ENCODE results near the gene CHD5. TPM values are rescaled to one million over a fixed set of nuclear protein-coding genes. Genes with fewer than 3 reads are reported as not detected.

The CHD5 gene
- total RNA-seq, 1 experiment from 2014 or later, result 0.39 TPM

DNA sequence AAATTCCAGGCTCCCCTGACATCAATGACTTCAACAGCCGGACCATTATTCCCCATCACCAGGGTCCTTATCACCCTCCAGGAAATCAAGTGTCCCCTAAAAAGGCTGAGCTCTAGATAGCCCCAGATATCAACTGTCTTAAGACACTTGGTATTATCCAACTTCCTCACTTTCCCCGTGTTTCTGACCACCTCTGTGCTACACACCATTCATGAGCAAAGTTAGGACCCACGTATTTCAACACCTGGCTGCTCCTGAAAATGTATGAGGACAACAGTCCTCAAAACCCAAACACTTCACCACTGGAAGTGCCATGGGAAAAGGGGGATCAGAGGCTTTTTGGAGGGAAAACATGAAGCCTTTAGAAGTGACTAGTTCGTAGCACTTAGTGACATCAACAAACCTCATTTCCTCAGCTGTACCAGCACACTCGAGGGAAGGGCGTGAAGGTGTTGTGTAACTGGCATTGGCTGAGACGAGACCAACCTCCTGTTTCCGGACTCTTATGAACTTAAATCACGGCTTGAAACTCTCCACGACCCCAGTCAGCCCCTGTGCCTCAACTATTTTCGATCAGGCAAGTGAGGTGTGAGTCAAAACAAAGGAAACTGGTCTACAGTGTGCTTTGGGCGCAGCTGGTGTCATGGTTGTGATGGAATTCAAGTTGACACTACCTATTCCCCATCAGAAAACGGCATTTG is 4.1 kb upstream of the CHD5 start:
- H3K36me3 Mint-ChIP-seq (ENCODE audit: insufficient read depth, unreplicated experiment), result peaks cover 76% of the 10 kb centered on the region
- no peaks in the 10 kb centered on the region for H3K9me3 Mint-ChIP-seq (ENCODE audit: unreplicated experiment)
- H3K36me3 ChIP-seq (ENCODE audit: control insufficient read depth, insufficient read depth, low read length), result no peaks in the 10 kb centered on the region
- no TSS peak for BruUV-seq (replicated peaks)
- H3K27me3 ChIP-seq (replicated peaks; ENCODE audit: control insufficient read depth, insufficient read depth, low read length), result no peaks in the 10 kb centered on the region
- H3K9me3 ChIP-seq, result no peaks in the 10 kb centered on the region
- TF ChIP-seq, protein P1, sequence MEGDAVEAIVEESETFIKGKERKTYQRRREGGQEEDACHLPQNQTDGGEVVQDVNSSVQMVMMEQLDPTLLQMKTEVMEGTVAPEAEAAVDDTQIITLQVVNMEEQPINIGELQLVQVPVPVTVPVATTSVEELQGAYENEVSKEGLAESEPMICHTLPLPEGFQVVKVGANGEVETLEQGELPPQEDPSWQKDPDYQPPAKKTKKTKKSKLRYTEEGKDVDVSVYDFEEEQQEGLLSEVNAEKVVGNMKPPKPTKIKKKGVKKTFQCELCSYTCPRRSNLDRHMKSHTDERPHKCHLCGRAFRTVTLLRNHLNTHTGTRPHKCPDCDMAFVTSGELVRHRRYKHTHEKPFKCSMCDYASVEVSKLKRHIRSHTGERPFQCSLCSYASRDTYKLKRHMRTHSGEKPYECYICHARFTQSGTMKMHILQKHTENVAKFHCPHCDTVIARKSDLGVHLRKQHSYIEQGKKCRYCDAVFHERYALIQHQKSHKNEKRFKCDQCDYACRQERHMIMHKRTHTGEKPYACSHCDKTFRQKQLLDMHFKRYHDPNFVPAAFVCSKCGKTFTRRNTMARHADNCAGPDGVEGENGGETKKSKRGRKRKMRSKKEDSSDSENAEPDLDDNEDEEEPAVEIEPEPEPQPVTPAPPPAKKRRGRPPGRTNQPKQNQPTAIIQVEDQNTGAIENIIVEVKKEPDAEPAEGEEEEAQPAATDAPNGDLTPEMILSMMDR (IDR thresholded peaks at IDR 0.05; ENCODE audit: insufficient read depth in 1 of 2, low read depth in 1 of 2, low read length in 1 of 2, severe bottlenecking in 1 of 2, unreplicated experiment in 1 of 2), result no peak
- H3K4me1 ChIP-seq, result no peaks in the 10 kb centered on the region
- POLR2A ChIA-PET, result interaction anchor here (0.5 kb wide), 1 partner anchor 76 kb away, joined by 6 read pairs; no protein-coding TSS in a partner anchor
- no peaks in the 10 kb centered on the region for H3K4me1 Mint-ChIP-seq (ENCODE audit: low read depth, unreplicated experiment)
- H3K4me3 ChIP-seq (ENCODE audit: low read depth, low read length), result no peak overlapping the region
- intact Hi-C loops (cut with micrococcal nuclease; ENCODE audit: unreplicated experiment), result no loop called here
- no peaks in the 10 kb centered on the region for H3K27me3 Mint-ChIP-seq (ENCODE audit: insufficient read depth, unreplicated experiment)
- no peak overlapping the region for H3K4me3 Mint-ChIP-seq (ENCODE audit: unreplicated experiment)
- H3K27ac Mint-ChIP-seq (ENCODE audit: unreplicated experiment), result no peak overlapping the region
- DNase-seq, result no peak
- CTCF ChIA-PET, result interaction anchor here (0.9 kb wide), 1 partner anchor 21 kb away, joined by 6 read pairs; no protein-coding TSS in a partner anchor

DNA sequence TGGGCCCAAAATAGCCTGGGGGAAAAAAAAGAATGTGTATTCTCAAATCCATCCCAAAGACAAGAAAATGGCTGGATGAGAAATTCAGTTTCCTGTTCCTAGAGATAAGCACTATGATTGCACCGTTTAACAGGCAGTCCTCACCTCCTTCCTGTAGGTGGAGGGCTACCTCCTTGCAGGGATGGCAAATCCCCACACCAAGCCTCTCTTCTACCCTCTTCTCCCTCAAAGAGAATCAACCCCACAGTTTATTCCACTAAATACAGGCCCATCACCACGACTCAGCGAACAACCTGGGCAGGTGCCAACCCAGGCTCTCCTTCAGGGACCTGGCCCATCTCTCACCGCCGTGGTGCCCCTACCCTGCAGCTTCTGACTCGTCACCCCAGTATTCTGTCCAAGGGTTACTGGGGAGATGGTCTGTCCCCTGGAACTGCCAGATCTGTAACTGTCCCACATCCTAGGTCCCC is 3.4 kb upstream of the CHD5 start:
- ChIA-PET CTCF (interaction anchor here (0.9 kb wide), 1 partner anchor 21 kb away, joined by 6 read pairs; no protein-coding TSS in a partner anchor), POLR2A (interaction anchor here (0.5 kb wide), 1 partner anchor 76 kb away, joined by 6 read pairs; no protein-coding TSS in a partner anchor)
- no peak overlapping the region for H3K27ac Mint-ChIP-seq (ENCODE audit: unreplicated experiment)
- no peaks in the 10 kb centered on the region for H3K9me3 Mint-ChIP-seq (ENCODE audit: unreplicated experiment)
- Histone ChIP-seq H3K4me3 (ENCODE audit: low read depth, low read length) (no peak overlapping the region), H3K36me3 (ENCODE audit: control insufficient read depth, insufficient read depth, low read length) (no peaks in the 10 kb centered on the region), H3K27me3 (replicated peaks; ENCODE audit: control insufficient read depth, insufficient read depth, low read length) (no peaks in the 10 kb centered on the region), H3K9me3 (no peaks in the 10 kb centered on the region), H3K4me1 (0 out of 2 replicates have a peak, but pooled peaks cover 4% of the 10 kb centered on the region)
- H3K27me3 Mint-ChIP-seq (ENCODE audit: insufficient read depth, unreplicated experiment), result no peaks in the 10 kb centered on the region
- BruUV-seq (replicated peaks), result no TSS peak
- no peaks in the 10 kb centered on the region for H3K4me1 Mint-ChIP-seq (ENCODE audit: low read depth, unreplicated experiment)
- peak in 1 of 2 experiments; percentile 29 for DNase-seq
- intact Hi-C loops (cut with micrococcal nuclease; ENCODE audit: unreplicated experiment), result no loop called here
- H3K36me3 Mint-ChIP-seq (ENCODE audit: insufficient read depth, unreplicated experiment), result peaks cover 69% of the 10 kb centered on the region
- TF ChIP-seq, protein P1 (IDR thresholded peaks at IDR 0.05; ENCODE audit: insufficient read depth in 1 of 2, low read depth in 1 of 2, low read length in 1 of 2, severe bottlenecking in 1 of 2, unreplicated experiment in 1 of 2), result no peak
- no peak overlapping the region for H3K4me3 Mint-ChIP-seq (ENCODE audit: unreplicated experiment)

- Histone ChIP-seq H3K27me3 (replicated peaks; ENCODE audit: control insufficient read depth, insufficient read depth, low read length) (no peaks in the 10 kb centered on the region), H3K4me1 (0 out of 2 replicates have a peak, but pooled peaks cover 4% of the 10 kb centered on the region), H3K9me3 (no peaks in the 10 kb centered on the region), H3K4me3 (ENCODE audit: low read depth, low read length) (no peak overlapping the region), H3K36me3 (ENCODE audit: control insufficient read depth, insufficient read depth, low read length) (no peaks in the 10 kb centered on the region)
- TF ChIP-seq, protein P1 (IDR thresholded peaks at IDR 0.05; ENCODE audit: insufficient read depth in 1 of 2, low read depth in 1 of 2, low read length in 1 of 2, severe bottlenecking in 1 of 2, unreplicated experiment in 1 of 2), result no peak
- Mint-ChIP-seq H3K27ac (ENCODE audit: unreplicated experiment) (no peak overlapping the region), H3K36me3 (ENCODE audit: insufficient read depth, unreplicated experiment) (peaks cover 49% of the 10 kb centered on the region), H3K4me1 (ENCODE audit: low read depth, unreplicated experiment) (no peaks in the 10 kb centered on the region), H3K9me3 (ENCODE audit: unreplicated experiment) (no peaks in the 10 kb centered on the region), H3K27me3 (ENCODE audit: insufficient read depth, unreplicated experiment) (peaks cover 5% of the 10 kb centered on the region), H3K4me3 (ENCODE audit: unreplicated experiment) (peak overlapping the region; percentile 59)
- ChIA-PET CTCF (no interaction called here), POLR2A (no interaction called here)
- DNase-seq, result no peak
- intact Hi-C loops (cut with micrococcal nuclease; ENCODE audit: unreplicated experiment), result no loop called here
- no TSS peak for BruUV-seq (replicated peaks)
Measured at GRCh38 chr1:6181347-6181770, 1.2 kb upstream of the CHD5 start.
